ENCODE results near the gene CLDN1. TPM values are rescaled to one million over a fixed set of nuclear protein-coding genes. Genes with fewer than 3 reads are reported as not detected.

Gene CLDN1
- total and polyA plus RNA-seq, 2 of the 13 experiments (the other 11 are each of a cell fraction or from before 2014, with no cell fraction given), result 42.7 to 51.6 TPM

DNA sequence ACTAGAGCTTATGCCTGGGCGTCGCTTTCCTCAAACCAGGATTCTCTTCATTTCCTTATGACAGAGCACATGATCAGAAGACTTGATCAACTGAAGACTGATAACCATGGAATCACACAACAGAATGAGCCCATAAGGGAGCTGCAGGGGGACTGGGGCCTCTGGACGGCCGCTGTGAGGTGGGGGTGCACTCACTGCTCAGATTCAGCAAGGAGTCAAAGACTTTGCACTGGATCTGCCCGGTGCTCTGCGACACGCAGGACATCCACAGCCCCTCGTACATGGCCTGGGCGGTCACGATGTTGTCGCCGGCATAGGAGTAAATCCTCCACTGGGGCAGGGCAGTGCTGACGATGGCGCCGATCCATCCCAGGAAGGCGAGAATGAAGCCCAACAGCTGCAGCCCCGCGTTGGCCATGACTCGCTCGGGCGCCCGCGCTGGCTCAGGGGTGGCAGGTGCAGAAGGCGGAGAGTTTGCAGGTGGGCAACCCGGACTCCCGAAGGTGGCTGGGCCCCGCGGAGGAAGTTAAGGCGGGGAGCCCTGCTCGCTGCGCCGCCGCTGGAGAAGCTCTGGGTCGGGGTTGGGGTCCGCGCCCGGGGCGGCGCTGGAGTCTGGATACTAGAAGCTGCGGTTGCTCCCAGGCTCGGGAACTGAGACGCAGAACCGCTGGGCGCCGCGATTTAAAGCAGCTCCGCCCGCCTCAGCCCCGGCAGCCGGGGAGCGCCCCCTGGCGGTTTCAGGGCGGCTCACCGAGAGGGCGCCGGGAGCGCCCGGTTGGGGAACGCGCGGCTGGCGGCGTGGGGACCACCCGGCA is at the start of gene CLDN1 (continued):
- TF ChIP-seq, protein P1, sequence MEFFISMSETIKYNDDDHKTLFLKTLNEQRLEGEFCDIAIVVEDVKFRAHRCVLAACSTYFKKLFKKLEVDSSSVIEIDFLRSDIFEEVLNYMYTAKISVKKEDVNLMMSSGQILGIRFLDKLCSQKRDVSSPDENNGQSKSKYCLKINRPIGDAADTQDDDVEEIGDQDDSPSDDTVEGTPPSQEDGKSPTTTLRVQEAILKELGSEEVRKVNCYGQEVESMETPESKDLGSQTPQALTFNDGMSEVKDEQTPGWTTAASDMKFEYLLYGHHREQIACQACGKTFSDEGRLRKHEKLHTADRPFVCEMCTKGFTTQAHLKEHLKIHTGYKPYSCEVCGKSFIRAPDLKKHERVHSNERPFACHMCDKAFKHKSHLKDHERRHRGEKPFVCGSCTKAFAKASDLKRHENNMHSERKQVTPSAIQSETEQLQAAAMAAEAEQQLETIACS (CRISPR knock-in tag; IDR thresholded peaks at IDR 0.05), result no peak; the same call in 1 of the 2 replicates
- TF ChIP-seq NFYB (CRISPR knock-in tag; IDR thresholded peaks at IDR 0.05) (no peak), ZNF724P (CRISPR knock-in tag; IDR thresholded peaks at IDR 0.05; ENCODE audit: borderline replicate concordance) (no peak), ZNF75D (CRISPR knock-in tag; IDR thresholded peaks at IDR 0.05; ENCODE audit: borderline replicate concordance) (no peak), HMG20A (CRISPR knock-in tag; IDR thresholded peaks at IDR 0.05; ENCODE audit: borderline replicate concordance) (no peak; the same call in 1 of the 2 replicates), ZNF629 (CRISPR knock-in tag; conservative IDR thresholded peaks at IDR 0.05) (no peak), KAT2B (IDR thresholded peaks at IDR 0.05; ENCODE audit: borderline replicate concordance, low read depth, low read length) (no peak), DMAP1 (CRISPR knock-in tag; IDR thresholded peaks at IDR 0.05) (peak; percentile 44; the same call in 1 of the 2 replicates), KMT2B (CRISPR knock-in tag; IDR thresholded peaks at IDR 0.05) (peak; percentile 71), YY1 (IDR thresholded peaks at IDR 0.05; ENCODE audit: insufficient read depth, insufficient replicate concordance, low read depth, low read length) (peak; percentile 81), ZFP62 (CRISPR knock-in tag; IDR thresholded peaks at IDR 0.05) (no peak), SMAD1 (CRISPR knock-in tag; IDR thresholded peaks at IDR 0.05; ENCODE audit: borderline replicate concordance, low read depth) (peak; percentile 72; the same call in 1 of the 2 replicates), NCOA2 (CRISPR knock-in tag; IDR thresholded peaks at IDR 0.05) (no peak), ZNF468 (CRISPR knock-in tag; IDR thresholded peaks at IDR 0.05) (no peak), ZNF841 (CRISPR knock-in tag; IDR thresholded peaks at IDR 0.05; ENCODE audit: borderline replicate concordance) (0 out of 2 replicates have a peak, but pooled peaks have one; percentile 55)
- TF ChIP-seq, protein P2, sequence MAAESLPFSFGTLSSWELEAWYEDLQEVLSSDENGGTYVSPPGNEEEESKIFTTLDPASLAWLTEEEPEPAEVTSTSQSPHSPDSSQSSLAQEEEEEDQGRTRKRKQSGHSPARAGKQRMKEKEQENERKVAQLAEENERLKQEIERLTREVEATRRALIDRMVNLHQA (CRISPR knock-in tag; IDR thresholded peaks at IDR 0.05), result no peak
- TF ChIP-seq, protein P3, sequence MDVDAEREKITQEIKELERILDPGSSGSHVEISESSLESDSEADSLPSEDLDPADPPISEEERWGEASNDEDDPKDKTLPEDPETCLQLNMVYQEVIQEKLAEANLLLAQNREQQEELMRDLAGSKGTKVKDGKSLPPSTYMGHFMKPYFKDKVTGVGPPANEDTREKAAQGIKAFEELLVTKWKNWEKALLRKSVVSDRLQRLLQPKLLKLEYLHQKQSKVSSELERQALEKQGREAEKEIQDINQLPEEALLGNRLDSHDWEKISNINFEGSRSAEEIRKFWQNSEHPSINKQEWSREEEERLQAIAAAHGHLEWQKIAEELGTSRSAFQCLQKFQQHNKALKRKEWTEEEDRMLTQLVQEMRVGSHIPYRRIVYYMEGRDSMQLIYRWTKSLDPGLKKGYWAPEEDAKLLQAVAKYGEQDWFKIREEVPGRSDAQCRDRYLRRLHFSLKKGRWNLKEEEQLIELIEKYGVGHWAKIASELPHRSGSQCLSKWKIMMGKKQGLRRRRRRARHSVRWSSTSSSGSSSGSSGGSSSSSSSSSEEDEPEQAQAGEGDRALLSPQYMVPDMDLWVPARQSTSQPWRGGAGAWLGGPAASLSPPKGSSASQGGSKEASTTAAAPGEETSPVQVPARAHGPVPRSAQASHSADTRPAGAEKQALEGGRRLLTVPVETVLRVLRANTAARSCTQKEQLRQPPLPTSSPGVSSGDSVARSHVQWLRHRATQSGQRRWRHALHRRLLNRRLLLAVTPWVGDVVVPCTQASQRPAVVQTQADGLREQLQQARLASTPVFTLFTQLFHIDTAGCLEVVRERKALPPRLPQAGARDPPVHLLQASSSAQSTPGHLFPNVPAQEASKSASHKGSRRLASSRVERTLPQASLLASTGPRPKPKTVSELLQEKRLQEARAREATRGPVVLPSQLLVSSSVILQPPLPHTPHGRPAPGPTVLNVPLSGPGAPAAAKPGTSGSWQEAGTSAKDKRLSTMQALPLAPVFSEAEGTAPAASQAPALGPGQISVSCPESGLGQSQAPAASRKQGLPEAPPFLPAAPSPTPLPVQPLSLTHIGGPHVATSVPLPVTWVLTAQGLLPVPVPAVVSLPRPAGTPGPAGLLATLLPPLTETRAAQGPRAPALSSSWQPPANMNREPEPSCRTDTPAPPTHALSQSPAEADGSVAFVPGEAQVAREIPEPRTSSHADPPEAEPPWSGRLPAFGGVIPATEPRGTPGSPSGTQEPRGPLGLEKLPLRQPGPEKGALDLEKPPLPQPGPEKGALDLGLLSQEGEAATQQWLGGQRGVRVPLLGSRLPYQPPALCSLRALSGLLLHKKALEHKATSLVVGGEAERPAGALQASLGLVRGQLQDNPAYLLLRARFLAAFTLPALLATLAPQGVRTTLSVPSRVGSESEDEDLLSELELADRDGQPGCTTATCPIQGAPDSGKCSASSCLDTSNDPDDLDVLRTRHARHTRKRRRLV (CRISPR knock-in tag; IDR thresholded peaks at IDR 0.05), result 0 out of 2 replicates have a peak, but pooled peaks have one; percentile 54
- TF ChIP-seq, protein P4, sequence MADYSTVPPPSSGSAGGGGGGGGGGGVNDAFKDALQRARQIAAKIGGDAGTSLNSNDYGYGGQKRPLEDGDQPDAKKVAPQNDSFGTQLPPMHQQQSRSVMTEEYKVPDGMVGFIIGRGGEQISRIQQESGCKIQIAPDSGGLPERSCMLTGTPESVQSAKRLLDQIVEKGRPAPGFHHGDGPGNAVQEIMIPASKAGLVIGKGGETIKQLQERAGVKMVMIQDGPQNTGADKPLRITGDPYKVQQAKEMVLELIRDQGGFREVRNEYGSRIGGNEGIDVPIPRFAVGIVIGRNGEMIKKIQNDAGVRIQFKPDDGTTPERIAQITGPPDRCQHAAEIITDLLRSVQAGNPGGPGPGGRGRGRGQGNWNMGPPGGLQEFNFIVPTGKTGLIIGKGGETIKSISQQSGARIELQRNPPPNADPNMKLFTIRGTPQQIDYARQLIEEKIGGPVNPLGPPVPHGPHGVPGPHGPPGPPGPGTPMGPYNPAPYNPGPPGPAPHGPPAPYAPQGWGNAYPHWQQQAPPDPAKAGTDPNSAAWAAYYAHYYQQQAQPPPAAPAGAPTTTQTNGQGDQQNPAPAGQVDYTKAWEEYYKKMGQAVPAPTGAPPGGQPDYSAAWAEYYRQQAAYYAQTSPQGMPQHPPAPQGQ (CRISPR knock-in tag; IDR thresholded peaks at IDR 0.05; ENCODE audit: borderline replicate concordance), result no peak
- TF ChIP-seq, protein P5, sequence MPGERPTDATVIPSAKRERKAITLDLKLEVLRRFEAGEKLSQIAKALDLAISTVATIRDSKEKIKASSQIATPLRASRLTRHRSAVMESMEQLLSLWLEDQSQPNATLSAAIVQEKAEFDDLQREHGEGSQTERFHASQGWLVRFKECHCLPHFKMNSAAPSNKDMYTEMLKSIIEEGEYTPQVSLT (CRISPR knock-in tag; IDR thresholded peaks at IDR 0.05; ENCODE audit: borderline replicate concordance, low read depth), result peak; percentile 59; the same call in 1 of the 2 replicates
